SH-SY5Y (cell line): Measurements from ENCODE around the gene SYCN.

Experiments used
- GATA2 ChIP-seq: IDR thresholded peaks from 2 replicates; pipeline ENCODE4 v1.6.1; 2011; ENCODE audit warnings: mild to moderate bottlenecking, low read depth, low read length
- GATA3 ChIP-seq: IDR thresholded peaks from 2 replicates; pipeline ENCODE4 v1.6.1; 2011; ENCODE audit warnings: low read depth, mild to moderate bottlenecking, low read length, moderate library complexity

The SYCN gene

DNA sequence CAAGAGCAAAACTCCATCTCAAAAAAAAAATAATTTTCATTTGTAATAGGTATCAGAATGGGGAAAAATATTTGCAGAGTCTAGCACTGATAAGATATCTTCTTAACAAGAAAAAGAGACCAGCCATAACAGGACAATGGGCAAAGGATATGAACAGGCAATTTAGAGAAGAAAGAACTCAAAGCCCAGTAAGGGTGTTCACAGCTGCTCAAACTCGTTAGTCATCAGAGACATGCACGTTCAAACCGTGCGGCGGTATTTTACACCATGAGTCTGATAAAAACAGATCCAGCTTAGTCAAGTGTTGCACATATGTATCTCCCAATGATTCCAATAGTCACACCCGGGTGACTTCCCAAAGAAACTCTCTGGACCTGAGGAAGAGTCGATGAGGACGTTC is 21.0 kb downstream of the SYCN start:
- no peak for TF ChIP-seq GATA2
- TF ChIP-seq GATA3, result no peak

DNA sequence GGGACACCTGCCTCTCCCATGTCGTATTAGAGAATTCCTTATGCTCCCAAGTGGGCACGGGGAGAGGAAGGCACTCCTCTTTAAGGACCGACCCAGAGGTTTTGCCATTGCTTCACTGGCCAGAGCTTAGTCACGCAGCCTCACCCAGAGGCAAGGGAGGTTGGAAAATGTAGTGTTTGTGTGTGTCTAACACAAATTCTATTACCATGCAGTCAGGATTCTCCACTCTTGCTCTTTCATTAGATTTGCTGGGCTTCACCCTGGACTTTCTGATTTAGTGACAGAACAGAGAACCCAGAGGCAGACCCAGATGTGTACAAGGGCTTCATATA is 21.9 kb downstream of the SYCN start:
- no peak for TF ChIP-seq GATA3
- TF ChIP-seq GATA2, result no peak

DNA sequence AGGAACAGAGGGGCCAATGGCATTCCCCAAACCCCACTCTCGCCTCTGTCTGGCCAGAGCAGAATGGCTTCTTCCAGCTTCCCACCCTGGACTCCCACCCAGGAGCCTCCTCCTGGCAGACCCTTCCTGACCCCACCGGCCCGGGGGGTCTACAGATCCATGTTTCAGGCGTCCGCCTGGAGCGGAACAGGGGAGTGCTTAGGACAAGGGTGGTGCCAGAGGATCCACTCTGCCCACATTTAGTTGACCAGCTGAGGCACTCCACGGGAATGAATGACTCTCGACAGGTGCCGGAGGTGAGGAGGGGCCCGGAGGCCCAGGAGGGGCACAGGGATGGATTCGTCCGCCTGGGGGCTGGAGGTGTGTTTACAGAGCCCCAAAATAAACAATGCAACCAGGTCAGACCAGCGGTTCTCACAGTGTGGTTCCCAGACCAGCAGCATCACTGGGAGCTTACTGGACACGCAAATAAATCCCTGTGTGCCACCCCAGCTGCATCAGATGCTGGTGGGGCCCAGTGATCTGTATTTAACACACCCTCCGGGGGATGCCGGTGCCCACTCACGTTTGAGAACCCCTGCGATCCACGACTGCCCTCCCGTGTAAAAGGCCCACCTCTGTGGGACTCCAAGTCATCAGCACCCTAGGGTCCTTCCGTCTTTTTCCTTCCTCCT is 22.4 kb downstream of the SYCN start:
- TF ChIP-seq GATA2 (no peak), GATA3 (no peak)

DNA sequence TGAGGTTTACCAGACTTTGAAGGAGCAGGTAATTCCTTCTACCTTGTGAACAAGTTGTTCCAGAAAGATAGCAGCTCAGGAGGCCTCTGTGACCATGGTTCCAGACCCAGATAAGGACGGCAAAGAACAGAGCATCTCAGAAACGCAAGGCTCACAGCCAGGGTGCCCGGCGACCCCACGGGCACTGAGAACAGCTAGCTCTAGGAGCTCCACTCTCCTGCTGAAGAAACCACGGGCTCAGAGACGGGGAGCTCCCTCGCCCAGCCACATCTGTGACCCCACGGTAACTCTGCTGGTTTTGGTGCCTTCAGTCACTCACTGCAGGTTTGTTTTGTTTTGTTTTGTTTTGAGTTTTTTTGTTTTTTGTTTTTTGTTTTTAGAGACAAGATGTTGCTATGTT is 23.3 kb downstream of the SYCN start:
- TF ChIP-seq GATA3, result no peak
- no peak for TF ChIP-seq GATA2

DNA sequence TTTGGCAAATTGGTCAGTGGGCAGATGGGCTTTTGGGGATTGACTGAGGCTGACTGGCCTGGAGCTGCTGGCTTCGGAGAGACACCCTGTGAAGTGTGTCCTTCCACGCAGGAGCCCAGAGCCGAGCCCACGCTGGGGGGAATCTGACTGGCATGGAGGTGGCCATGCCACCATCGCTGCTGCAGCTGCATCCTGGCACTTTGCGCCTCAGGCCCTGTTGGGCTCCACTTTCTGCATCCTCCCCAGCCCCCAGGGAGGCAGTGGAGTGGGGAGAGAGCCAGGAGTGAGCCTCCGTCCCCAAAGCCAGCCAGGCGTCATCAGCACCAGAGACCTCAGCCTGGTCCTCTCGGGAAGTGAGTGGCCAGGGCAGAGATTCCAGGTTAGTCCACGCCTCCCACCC is 24.3 kb downstream of the SYCN start:
- TF ChIP-seq GATA3 (no peak), GATA2 (no peak)

DNA sequence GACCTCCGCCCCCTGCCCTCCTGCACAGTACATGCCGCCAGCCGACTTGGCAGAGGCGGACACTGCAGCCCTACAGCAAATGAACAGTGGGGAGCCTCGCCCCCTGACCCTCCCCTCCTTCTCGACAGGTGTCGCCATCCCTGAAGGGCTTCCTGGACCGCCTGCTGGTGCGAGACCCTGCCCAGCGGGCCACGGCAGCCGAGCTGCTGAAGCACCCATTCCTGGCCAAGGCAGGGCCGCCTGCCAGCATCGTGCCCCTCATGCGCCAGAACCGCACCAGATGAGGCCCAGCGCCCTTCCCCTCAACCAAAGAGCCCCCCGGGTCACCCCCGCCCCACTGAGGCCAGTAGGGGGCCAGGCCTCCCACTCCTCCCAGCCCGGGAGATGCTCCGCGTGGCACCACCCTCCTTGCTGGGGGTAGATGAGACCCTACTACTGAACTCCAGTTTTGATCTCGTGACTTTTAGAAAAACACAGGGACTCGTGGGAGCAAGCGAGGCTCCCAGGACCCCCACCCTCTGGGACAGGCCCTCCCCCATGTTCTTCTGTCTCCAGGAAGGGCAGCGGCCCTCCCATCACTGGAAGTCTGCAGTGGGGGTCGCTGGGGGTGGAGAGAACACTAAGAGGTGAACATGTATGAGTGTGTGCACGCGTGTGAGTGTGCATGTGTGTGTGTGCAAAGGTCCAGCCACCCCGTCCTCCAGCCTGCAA is 25.6 kb downstream of the SYCN start:
- TF ChIP-seq GATA3, result no peak
- TF ChIP-seq GATA2, result no peak

DNA sequence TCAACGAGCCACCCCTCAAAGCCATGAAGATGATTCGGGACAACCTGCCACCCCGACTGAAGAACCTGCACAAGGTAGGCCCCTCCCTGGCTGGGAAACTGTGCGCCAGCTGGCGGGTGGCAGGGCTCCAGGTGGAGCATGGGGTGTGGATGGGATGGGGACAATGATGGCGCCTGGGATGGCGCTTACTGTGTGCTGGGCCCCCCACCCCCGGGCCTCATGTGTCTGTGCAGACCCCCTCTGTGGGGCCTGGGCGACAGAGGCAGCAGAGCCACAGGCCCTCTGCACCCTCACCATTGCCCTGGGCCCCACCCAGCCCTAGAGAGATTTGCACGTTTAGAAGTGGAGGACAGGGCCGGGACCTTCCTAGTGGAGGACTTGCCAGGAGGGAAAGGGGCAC is 26.3 kb downstream of the SYCN start:
- TF ChIP-seq GATA3 (no peak), GATA2 (no peak)

DNA sequence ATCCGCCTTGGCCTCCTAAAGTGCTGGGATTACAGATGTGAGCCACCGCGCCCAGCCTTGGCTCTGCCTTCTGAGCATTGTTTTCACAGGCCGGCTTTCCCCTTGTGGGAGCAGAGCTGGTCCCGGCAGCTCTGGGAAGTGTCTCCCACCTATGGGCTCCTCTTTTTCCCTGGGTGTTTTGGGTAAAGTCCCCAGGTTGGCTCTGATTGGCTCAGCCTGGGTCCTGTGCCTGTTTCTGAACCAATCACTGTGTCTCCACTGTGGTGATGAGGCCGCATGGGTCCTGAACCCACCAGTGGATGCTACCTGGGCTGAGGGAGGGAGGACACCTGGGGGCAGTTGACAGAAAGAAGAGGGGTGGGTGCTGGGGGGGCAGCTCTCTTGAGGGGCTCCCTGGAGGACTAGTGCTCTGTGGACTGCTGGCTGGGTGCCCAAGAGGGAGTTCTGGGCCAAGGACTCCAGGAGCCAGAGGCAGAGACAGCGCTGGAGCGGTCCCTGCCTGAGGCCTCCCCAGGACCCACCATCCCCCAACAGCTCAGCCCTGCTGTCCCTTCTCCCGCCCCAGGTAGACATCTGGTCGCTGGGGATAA is 26.9 kb downstream of the SYCN start:
- TF ChIP-seq GATA2 (no peak), GATA3 (no peak)

DNA sequence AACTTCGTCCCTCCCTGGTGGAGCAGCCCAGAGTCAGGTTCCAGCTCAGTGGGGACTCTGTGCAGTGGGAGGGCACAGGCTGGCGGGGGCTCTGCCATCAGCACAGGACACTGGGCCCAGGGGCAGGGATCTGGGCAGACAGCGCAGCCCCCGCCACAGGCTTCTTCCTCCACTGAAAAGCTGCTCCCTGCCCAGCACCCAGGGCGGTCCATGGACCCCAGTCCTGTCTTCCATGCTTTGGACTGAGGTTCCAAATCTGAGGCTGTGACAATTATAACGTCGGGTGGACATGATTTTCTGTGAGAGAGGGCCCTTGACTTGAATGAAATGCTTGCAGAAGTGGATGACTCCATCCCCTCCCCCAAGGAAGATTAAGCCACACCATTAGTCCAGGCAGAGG is 28.5 kb downstream of the SYCN start:
- TF ChIP-seq GATA2 (no peak), GATA3 (no peak)

DNA sequence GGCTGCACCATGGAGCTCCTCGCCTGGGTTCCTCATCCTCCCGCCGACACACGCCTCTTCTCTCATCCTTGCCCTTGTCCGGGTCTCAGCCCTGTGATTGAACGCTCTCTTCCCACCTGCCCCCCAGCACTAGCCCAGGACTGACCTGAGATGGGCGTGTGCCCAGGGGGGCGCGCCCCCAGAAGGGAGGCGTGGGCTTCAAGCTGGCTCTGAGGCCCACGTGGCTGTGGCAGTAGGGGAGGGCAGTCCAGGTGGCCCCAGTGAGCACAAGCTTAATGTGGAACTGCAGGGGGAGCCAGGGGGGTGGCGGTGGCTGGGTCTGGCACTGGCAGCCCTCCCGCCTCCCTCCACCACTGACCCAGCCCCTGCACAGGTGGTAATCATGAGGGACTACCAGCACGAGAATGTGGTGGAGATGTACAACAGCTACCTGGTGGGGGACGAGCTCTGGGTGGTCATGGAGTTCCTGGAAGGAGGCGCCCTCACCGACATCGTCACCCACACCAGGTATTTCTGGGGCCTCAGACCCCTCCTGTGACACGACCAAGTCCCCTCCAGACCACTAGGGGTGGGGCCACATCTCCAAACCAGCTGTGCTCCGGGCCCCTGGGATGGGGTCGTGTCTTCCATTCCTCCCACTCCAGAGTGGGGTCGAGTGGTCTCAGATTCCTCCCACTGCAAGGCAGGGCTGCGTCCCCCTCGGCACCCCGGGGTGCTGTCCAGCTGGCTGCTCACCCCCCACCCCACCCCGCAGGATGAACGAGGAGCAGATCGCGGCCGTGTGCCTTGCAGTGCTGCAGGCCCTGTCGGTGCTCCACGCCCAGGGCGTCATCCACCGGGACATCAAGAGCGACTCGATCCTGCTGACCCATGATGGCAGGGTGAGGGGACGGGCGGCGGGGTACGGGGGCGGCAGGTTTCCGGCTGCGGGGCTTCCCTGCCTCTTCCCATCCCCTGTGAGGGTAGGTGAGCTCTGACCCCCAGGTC is 29.2 kb downstream of the SYCN start:
- no peak for TF ChIP-seq GATA3
- no peak for TF ChIP-seq GATA2

DNA sequence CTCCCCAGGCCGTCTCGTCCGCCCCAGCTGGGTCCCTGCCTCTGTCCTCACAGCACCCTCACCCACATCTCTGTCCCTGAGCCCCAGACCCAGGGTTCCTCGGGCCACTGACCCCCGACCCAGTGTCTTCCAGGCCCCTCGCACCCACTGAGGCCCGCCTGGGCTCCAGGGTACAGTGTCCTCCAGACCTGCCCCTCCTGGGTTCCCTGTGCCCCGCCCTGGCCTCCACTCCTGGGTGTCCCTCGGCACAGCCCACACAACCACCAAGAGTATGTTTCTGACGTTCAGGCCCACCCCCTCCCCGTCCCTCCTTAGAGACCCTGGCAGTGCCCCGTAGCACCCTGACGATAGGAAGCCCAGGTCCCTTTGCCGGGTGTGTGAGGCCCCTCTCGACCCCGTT is 29.9 kb downstream of the SYCN start:
- TF ChIP-seq GATA3 (no peak), GATA2 (no peak)

DNA sequence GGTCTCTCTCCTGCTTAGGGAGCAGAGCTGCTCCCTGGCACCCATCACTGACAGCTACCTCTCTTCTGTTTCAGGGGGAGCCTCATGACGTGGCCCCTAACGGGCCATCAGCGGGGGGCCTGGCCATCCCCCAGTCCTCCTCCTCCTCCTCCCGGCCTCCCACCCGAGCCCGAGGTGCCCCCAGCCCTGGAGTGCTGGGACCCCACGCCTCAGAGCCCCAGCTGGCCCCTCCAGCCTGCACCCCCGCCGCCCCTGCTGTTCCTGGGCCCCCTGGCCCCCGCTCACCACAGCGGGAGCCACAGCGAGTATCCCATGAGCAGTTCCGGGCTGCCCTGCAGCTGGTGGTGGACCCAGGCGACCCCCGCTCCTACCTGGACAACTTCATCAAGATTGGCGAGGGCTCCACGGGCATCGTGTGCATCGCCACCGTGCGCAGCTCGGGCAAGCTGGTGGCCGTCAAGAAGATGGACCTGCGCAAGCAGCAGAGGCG is 30.5 kb downstream of the SYCN start:
- TF ChIP-seq GATA3, result no peak
- TF ChIP-seq GATA2, result no peak

DNA sequence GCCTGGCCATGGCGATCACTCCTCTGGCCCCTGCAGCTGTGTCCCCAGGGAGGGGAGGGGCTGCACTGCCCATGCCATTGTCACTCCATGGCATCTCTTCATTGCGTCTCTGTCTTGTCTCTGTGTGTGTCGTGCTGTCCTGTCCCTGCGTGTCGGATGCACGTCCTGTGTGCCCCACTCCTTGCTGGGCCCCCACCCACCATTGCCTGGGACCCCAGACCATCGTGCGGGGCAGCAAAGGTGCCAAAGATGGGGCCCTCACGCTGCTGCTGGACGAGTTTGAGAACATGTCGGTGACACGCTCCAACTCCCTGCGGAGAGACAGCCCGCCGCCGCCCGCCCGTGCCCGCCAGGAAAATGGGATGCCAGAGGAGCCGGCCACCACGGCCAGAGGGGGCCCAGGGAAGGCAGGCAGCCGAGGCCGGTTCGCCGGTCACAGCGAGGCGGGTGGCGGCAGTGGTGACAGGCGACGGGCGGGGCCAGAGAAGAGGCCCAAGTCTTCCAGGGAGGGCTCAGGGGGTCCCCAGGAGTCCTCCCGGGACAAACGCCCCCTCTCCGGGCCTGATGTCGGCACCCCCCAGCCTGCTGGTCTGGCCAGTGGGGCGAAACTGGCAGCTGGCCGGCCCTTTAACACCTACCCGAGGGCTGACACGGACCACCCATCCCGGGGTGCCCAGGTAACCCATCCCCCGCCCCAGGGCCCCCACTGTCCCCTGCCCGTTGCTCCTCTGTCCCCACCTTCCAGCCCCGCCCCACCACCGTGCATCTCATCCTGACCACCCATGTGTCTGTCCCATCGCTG is 31.2 kb downstream of the SYCN start:
- TF ChIP-seq GATA3 (no peak), GATA2 (no peak)
